Vagina (tissue), 2 donors: ENCODE results near the gene CAP1. TPM values are rescaled to one million over a fixed set of nuclear protein-coding genes. Genes with fewer than 3 reads are reported as not detected.

Experiments used
- DNase-seq, 2 donors: peaks; one replicate each; pipeline ENCODE4 v3.0.0-alpha.2; 2017; ENCODE audit errors: extremely low spot score in 2 of 2
- H3K27ac ChIP-seq: fragments of 200-600 bp; sonication (generic); one replicate; pipeline ENCODE4 v1.5.1; 2019
- H3K27me3 ChIP-seq: fragments of 200-600 bp; sonication (generic); one replicate; pipeline ENCODE4 v1.5.1; 2019
- H3K36me3 ChIP-seq, 2 donors: fragments of 200-600 bp; sonication (generic); one replicate each; pipeline ENCODE4 v1.5.1; 2017 to 2019
- H3K4me1 ChIP-seq: fragments of 200-600 bp; sonication (generic); one replicate; pipeline ENCODE4 v1.5.1; 2019
- H3K4me3 ChIP-seq, 2 donors: fragments of 200-600 bp; sonication (generic); 1 replicate in 1 of 2; 2 replicates in 1 of 2; pipeline ENCODE4 v1.5.1; 2016 to 2019
- H3K9me3 ChIP-seq: fragments of 200-600 bp; sonication (generic); one replicate; pipeline ENCODE4 v1.5.1; 2019
- CTCF ChIP-seq, 3 experiments: fragments of 450-650 bp in 2 of 3; fragments of 200-600 bp in 1 of 3; sonication (generic) in 1 of 3; IDR thresholded peaks; one replicate each; pipeline ENCODE4 v1.5.1; 2017 to 2019; ENCODE audit warnings: antibody characterized with exemption in 3 of 3, mild to moderate bottlenecking in 2 of 3, moderate library complexity in 2 of 3
- POLR2A ChIP-seq, 2 donors: fragments of 450-650 bp; IDR thresholded peaks; one replicate each; pipeline ENCODE4 v1.6.1; 2017; ENCODE audit warnings: antibody characterized with exemption in 2 of 2, mild to moderate bottlenecking in 2 of 2, moderate library complexity in 2 of 2
- POLR2AphosphoS5 ChIP-seq, 2 donors: sonication (generic); formaldehyde crosslinking; IDR thresholded peaks; one replicate each; pipeline ENCODE4 v1.9.0; 2017; ENCODE audit warnings: antibody characterized with exemption in 2 of 2, mild to moderate bottlenecking in 2 of 2, low read depth in 1 of 2; ENCODE audit not compliant: insufficient read depth in 1 of 2
- intact Hi-C: fragments of 100-400 bp; cut with DNase I; formaldehyde crosslinking; loops from one replicate; pipeline ENCODE4 v1.15.1; 2023
- total RNA-seq: library from RNA; depleted of rRNA; stranded (reverse); fragments of >200 nt; gene quantifications from one replicate; pipeline ENCODE4 v1.2.3, GENCODE V29; 2016

CAP1 gene
- total RNA-seq, 1 donor from 2014 or later = 206 TPM

GRCh38 chr1:40058097-40058452 is 17.5 kb downstream of the CAP1 start:
- peaks cover 71% of the 10 kb centered on the region for H3K4me1 ChIP-seq
- H3K9me3 ChIP-seq = no peaks in the 10 kb centered on the region
- no peak overlapping the region for H3K4me3 ChIP-seq
- no peak overlapping the region for H3K27ac ChIP-seq
- no peak for TF ChIP-seq POLR2AphosphoS5 (IDR thresholded peaks at IDR 0.05; ENCODE audit: insufficient read depth in 1 of 2, low read depth in 1 of 2)
- TF ChIP-seq POLR2A (IDR thresholded peaks at IDR 0.05) = no peak
- no peak for TF ChIP-seq CTCF (IDR thresholded peaks at IDR 0.05)
- DNase-seq = no peak
- H3K27me3 ChIP-seq = no peaks in the 10 kb centered on the region
- peaks cover 0 to 36% of the 10 kb centered on the region in 2 donors for H3K36me3 ChIP-seq
- intact Hi-C loops = no loop called here

- Histone ChIP-seq H3K9me3 (no peaks in the 10 kb centered on the region), H3K4me1 (peaks cover 66% of the 10 kb centered on the region), H3K27me3 (no peaks in the 10 kb centered on the region), H3K27ac (peak overlapping the region; percentile 41), H3K36me3 (peaks cover 0 to 42% of the 10 kb centered on the region in 2 donors), H3K4me3 (no peak overlapping the region)
- no peak for TF ChIP-seq POLR2AphosphoS5 (IDR thresholded peaks at IDR 0.05; ENCODE audit: insufficient read depth in 1 of 2, low read depth in 1 of 2)
- no peak for TF ChIP-seq CTCF (IDR thresholded peaks at IDR 0.05)
- no peak for TF ChIP-seq POLR2A (IDR thresholded peaks at IDR 0.05)
- no peak for DNase-seq
- intact Hi-C loops = no loop called here
Observed at GRCh38 chr1:40058453-40059337, 18.2 kb downstream of the CAP1 start.

GRCh38 chr1:40059338-40059959 is 18.9 kb downstream of the CAP1 start:
- peaks cover 0 to 50% of the 10 kb centered on the region in 2 donors for H3K36me3 ChIP-seq

GRCh38 chr1:40059960-40060750 is 19.6 kb downstream of the CAP1 start:
- TF ChIP-seq CTCF (IDR thresholded peaks at IDR 0.05) = no peak
- no peak for TF ChIP-seq POLR2AphosphoS5 (IDR thresholded peaks at IDR 0.05; ENCODE audit: insufficient read depth in 1 of 2, low read depth in 1 of 2)
- no peak for TF ChIP-seq POLR2A (IDR thresholded peaks at IDR 0.05)
- Histone ChIP-seq H3K4me3 (no peak overlapping the region), H3K36me3 (peaks cover 0 to 57% of the 10 kb centered on the region in 2 donors), H3K9me3 (no peaks in the 10 kb centered on the region), H3K4me1 (peaks cover 54% of the 10 kb centered on the region), H3K27me3 (no peaks in the 10 kb centered on the region), H3K27ac (peak overlapping the region; percentile 54)
- intact Hi-C loops = no loop called here
- DNase-seq = no peak

More at GRCh38 chr1:40059338-40059959, 18.9 kb downstream of the CAP1 start:
- intact Hi-C loops = no loop called here
- Histone ChIP-seq H3K9me3 (no peaks in the 10 kb centered on the region), H3K27ac (peak overlapping the region; percentile 54), H3K4me1 (peaks cover 61% of the 10 kb centered on the region), H3K27me3 (no peaks in the 10 kb centered on the region), H3K4me3 (no peak overlapping the region)
- TF ChIP-seq POLR2AphosphoS5 (IDR thresholded peaks at IDR 0.05; ENCODE audit: insufficient read depth in 1 of 2, low read depth in 1 of 2) = peak in 1 of 2 donors; percentile 79
- TF ChIP-seq CTCF (IDR thresholded peaks at IDR 0.05) = no peak
- DNase-seq = no peak
